LNCAP (cell line): ENCODE data around the gene GFPT1.

Experiments
- CTCF ChIP-seq: fragments of 450-650 bp; IDR thresholded peaks from 2 replicates; pipeline ENCODE4 v1.5.1; 2017; ENCODE audit warnings: mild to moderate bottlenecking

Gene GFPT1

GRCh38 chr2:69416147-69416546 is 29.1 kb upstream of the GFPT1 start:
- TF ChIP-seq CTCF = no peak

- TF ChIP-seq CTCF = no peak
Measured at GRCh38 chr2:69411120-69411519, 24.1 kb upstream of the GFPT1 start.

- no peak for TF ChIP-seq CTCF
Measured at GRCh38 chr2:69405306-69405705, 18.3 kb upstream of the GFPT1 start.

- TF ChIP-seq CTCF = no peak
Measured at GRCh38 chr2:69400121-69400520, 13.1 kb upstream of the GFPT1 start.

GRCh38 chr2:69397234-69397633 is 10.2 kb upstream of the GFPT1 start:
- no peak for TF ChIP-seq CTCF

GRCh38 chr2:69395866-69396265 is 8.8 kb upstream of the GFPT1 start:
- TF ChIP-seq CTCF = no peak

GRCh38 chr2:69393963-69394362 is 6.9 kb upstream of the GFPT1 start:
- no peak for TF ChIP-seq CTCF

- TF ChIP-seq CTCF = no peak
Measured at GRCh38 chr2:69390471-69390870, 3.4 kb upstream of the GFPT1 start.
